GM12891 (cell line): ENCODE data around the gene AXL.

ENCODE experiments used
- POLR2A ChIP-seq: IDR thresholded peaks from 2 replicates; pipeline ENCODE4 v1.6.1; 2011; ENCODE audit warnings: low read depth, low read length, control low read depth
- POLR2AphosphoS5 ChIP-seq: IDR thresholded peaks from 2 replicates; pipeline ENCODE4 v1.6.1; 2011; ENCODE audit warnings: low read depth, low read length, control low read depth
- POU2F2 ChIP-seq: IDR thresholded peaks from 2 replicates; pipeline ENCODE4 v1.6.1; 2011; ENCODE audit warnings: low read depth, mild to moderate bottlenecking, control low read depth, low read length, moderate library complexity
- SPI1 ChIP-seq: IDR thresholded peaks from 2 replicates; pipeline ENCODE4 v1.6.1; 2011; ENCODE audit warnings: low read depth, low read length, control low read depth
- TAF1 ChIP-seq: IDR thresholded peaks from 2 replicates; pipeline ENCODE4 v1.6.1; 2011; ENCODE audit warnings: low read depth, low read length, control low read depth

DNA sequence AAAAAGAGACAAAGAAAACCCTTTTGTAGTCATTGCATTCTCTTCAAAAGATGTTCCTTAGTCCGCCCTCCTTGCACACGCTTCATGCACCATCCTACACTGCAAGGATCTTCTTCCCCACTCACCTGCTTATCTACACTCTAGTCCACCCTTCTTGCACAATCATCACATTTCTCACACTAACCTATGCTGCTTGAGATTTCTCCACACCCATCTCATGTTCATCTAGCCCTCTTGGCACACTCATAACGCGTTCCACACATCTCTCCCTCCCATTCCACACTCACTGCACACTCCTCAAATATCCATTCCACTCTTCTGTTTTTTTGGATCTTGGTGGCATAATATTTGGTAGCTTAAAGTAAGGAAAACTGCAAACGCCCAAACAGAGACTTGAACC lies 22.8 kb downstream of the AXL start:
- TF ChIP-seq POLR2A (no peak), TAF1 (no peak), POLR2AphosphoS5 (no peak), SPI1 (no peak), POU2F2 (no peak)
